GM23248 (cell line): ENCODE measurements around the gene RFTN1. TPM values are rescaled to one million over a fixed set of nuclear protein-coding genes. Genes with fewer than 3 reads are reported as not detected.

Experiments used
- DNase-seq: peaks from one replicate; pipeline ENCODE4 v3.0.0-alpha.2; 2015
- H2AFZ ChIP-seq: fragments of 200-600 bp; sonication (generic); 2 replicates; pipeline ENCODE4 v1.6.1; 2016; ENCODE audit warnings: antibody characterized with exemption
- H3F3A ChIP-seq: fragments of 200-600 bp; sonication (generic); 2 replicates; pipeline ENCODE4 v1.6.1; 2016; ENCODE audit warnings: mild to moderate bottlenecking, antibody characterized with exemption, mixed run types; ENCODE audit not compliant: insufficient read depth
- H3K27ac ChIP-seq: fragments of 200-600 bp; sonication (generic); 2 replicates; pipeline ENCODE4 v1.5.1; 2016; ENCODE audit warnings: mild to moderate bottlenecking
- H3K27me3 ChIP-seq: fragments of 200-600 bp; sonication (generic); replicated peaks from 2 replicates; pipeline ENCODE4 v1.6.1; 2016; ENCODE audit warnings: mild to moderate bottlenecking; ENCODE audit not compliant: insufficient read depth
- H3K36me3 ChIP-seq: fragments of 200-600 bp; sonication (generic); 2 replicates; pipeline ENCODE4 v1.6.1; 2016; ENCODE audit warnings: low read depth, mild to moderate bottlenecking
- H3K4me1 ChIP-seq: fragments of 200-600 bp; sonication (generic); 2 replicates; pipeline ENCODE4 v1.6.1; 2016; ENCODE audit warnings: mild to moderate bottlenecking; ENCODE audit not compliant: insufficient read depth
- H3K4me2 ChIP-seq: fragments of 200-600 bp; sonication (generic); one replicate; pipeline ENCODE4 v1.6.1; 2016; ENCODE audit warnings: mild to moderate bottlenecking; ENCODE audit not compliant: unreplicated experiment
- H3K4me3 ChIP-seq: fragments of 200-600 bp; sonication (generic); 2 replicates; pipeline ENCODE4 v1.5.1; 2016; ENCODE audit warnings: mild to moderate bottlenecking
- H3K79me2 ChIP-seq: fragments of 200-600 bp; sonication (generic); 2 replicates; pipeline ENCODE4 v1.6.1; 2016; ENCODE audit warnings: mild to moderate bottlenecking; ENCODE audit not compliant: insufficient read depth
- H3K9ac ChIP-seq: fragments of 200-600 bp; sonication (generic); 2 replicates; pipeline ENCODE4 v1.6.1; 2016; ENCODE audit warnings: mild to moderate bottlenecking
- H3K9me2 ChIP-seq: fragments of 200-600 bp; sonication (generic); 2 replicates; pipeline ENCODE4 v1.6.1; 2016; ENCODE audit warnings: mixed run types, mild to moderate bottlenecking, moderate library complexity; ENCODE audit not compliant: insufficient read depth
- H3K9me3 ChIP-seq: fragments of 200-600 bp; sonication (generic); one replicate; pipeline ENCODE4 v1.6.1; 2017; ENCODE audit warnings: low read depth
- H4K20me1 ChIP-seq: fragments of 200-600 bp; sonication (generic); 2 replicates; pipeline ENCODE4 v1.6.0; 2016; ENCODE audit not compliant: insufficient read depth
- EZH2 ChIP-seq: fragments of 200-600 bp; sonication (generic); IDR thresholded peaks from 2 replicates; pipeline ENCODE4 v1.6.1; 2018; ENCODE audit warnings: antibody characterized with exemption, mild to moderate bottlenecking; ENCODE audit not compliant: insufficient read depth, poor library complexity, severe bottlenecking
- EZH2phosphoT487 ChIP-seq: fragments of 200-600 bp; sonication (generic); IDR thresholded peaks from 2 replicates; pipeline ENCODE4 v1.6.1; 2018; ENCODE audit warnings: antibody characterized with exemption, moderate library complexity, mild to moderate bottlenecking, low read depth; ENCODE audit not compliant: insufficient read depth
- WGBS, 2 experiments: methylation state at CpG; one replicate each; pipeline ENCODE4 v1.1.6; 2015 to 2017; ENCODE audit warnings: low lambda C conversion rate in 2 of 2, low coverage in 1 of 2; ENCODE audit errors: missing lambda C conversion rate in 2 of 2; 5-methylcytosine and 5-hydroxymethylcytosine counted together
- in situ Hi-C: fragments of 300-500 bp; cut with MboI; formaldehyde crosslinking; loops from 2 replicates; pipeline ENCODE4 v1.15.0; 2020
- polyA plus RNA-seq: library from polyadenylated mRNA; unstranded; fragments of >200 nt; fragmentation: Nextera tagmentation; extraction: Ambion mirVana; gene quantifications from 2 replicates; pipeline ENCODE4 v1.2.1, GENCODE V29; 2016
- total RNA-seq: library from RNA; depleted of rRNA; stranded (reverse); fragments of >200 nt; shearing (Covaris generic); gene quantifications from 2 replicates; pipeline ENCODE4 v1.2.3, GENCODE V29; 2014

RFTN1 gene
- total and polyA plus RNA-seq, 2 experiments from 2014 or later: 43.1 to 77.7 TPM

- peak overlapping the region; percentile 43 for H3K4me2 ChIP-seq
- in situ Hi-C loops: no loop called here
Observed at GRCh38 chr3:16464511-16465148, 48.9 kb downstream of the RFTN1 start.

GRCh38 chr3:16463914-16464313 lies 49.6 kb downstream of the RFTN1 start:
- Histone ChIP-seq H3K4me2 (no peak overlapping the region), H3K9ac (no peak overlapping the region), H3K4me3 (no peak overlapping the region), H4K20me1 (no peaks in the 10 kb centered on the region), H3K27ac (no peak overlapping the region), H2AFZ (no peak overlapping the region), H3K36me3 (no peaks in the 10 kb centered on the region), H3K9me2 (no peaks in the 10 kb centered on the region), H3K27me3 (no peaks in the 10 kb centered on the region), H3F3A (peaks cover 14% of the 10 kb centered on the region; the same call in 1 of the 2 replicates), H3K4me1 (peaks cover 10% of the 10 kb centered on the region), H3K9me3 (no peaks in the 10 kb centered on the region), H3K79me2 (peaks cover 85% of the 10 kb centered on the region)
- no peak for DNase-seq
- in situ Hi-C loops: no loop called here
- WGBS, 2 experiments: 92 to 98% methylated on average over 5 of the region's 5 CpGs
- TF ChIP-seq EZH2phosphoT487 (no peak), EZH2 (no peak)

More at GRCh38 chr3:16464511-16465148, 48.9 kb downstream of the RFTN1 start:
- H3K9me3 ChIP-seq: no peaks in the 10 kb centered on the region
- peak overlapping the region; percentile 45 for H3K27ac ChIP-seq
- no peak overlapping the region for H3K9ac ChIP-seq
- H3F3A ChIP-seq: peaks cover 14% of the 10 kb centered on the region; the same call in 1 of the 2 replicates
- peak; percentile 59 for DNase-seq
- peaks cover 10% of the 10 kb centered on the region for H3K4me1 ChIP-seq
- no peak overlapping the region for H2AFZ ChIP-seq
- no peaks in the 10 kb centered on the region for H4K20me1 ChIP-seq
- H3K79me2 ChIP-seq: peaks cover 88% of the 10 kb centered on the region
- WGBS, 2 experiments: 44 to 45% methylated on average over 3 of the region's 3 CpGs
- no peaks in the 10 kb centered on the region for H3K27me3 ChIP-seq
- H3K9me2 ChIP-seq: no peaks in the 10 kb centered on the region
- H3K4me3 ChIP-seq: peak overlapping the region; percentile 21; the same call in 1 of the 2 replicates
- TF ChIP-seq EZH2phosphoT487 (no peak), EZH2 (no peak)
- no peaks in the 10 kb centered on the region for H3K36me3 ChIP-seq

- H3K79me2 ChIP-seq: peaks cover 85% of the 10 kb centered on the region
- 92 to 100% methylated on average over 1 of the region's 1 CpG for WGBS, 2 experiments
- H3K9ac ChIP-seq: no peak overlapping the region
- in situ Hi-C loops: no loop called here
- H3K9me3 ChIP-seq: no peaks in the 10 kb centered on the region
- H3K9me2 ChIP-seq: no peaks in the 10 kb centered on the region
- H3K4me1 ChIP-seq: peaks cover 10% of the 10 kb centered on the region
- H3K27me3 ChIP-seq: no peaks in the 10 kb centered on the region
- no peaks in the 10 kb centered on the region for H3K36me3 ChIP-seq
- no peak overlapping the region for H2AFZ ChIP-seq
- peaks cover 14% of the 10 kb centered on the region; the same call in 1 of the 2 replicates for H3F3A ChIP-seq
- TF ChIP-seq EZH2 (no peak), EZH2phosphoT487 (no peak)
- no peak for DNase-seq
- H4K20me1 ChIP-seq: no peaks in the 10 kb centered on the region
- H3K4me2 ChIP-seq: no peak overlapping the region
- H3K4me3 ChIP-seq: no peak overlapping the region
- H3K27ac ChIP-seq: no peak overlapping the region
Observed at GRCh38 chr3:16463119-16463518, 50.4 kb downstream of the RFTN1 start.

- in situ Hi-C loops: no loop called here
- no peaks in the 10 kb centered on the region for H3K27me3 ChIP-seq
- peaks cover 14% of the 10 kb centered on the region; the same call in 1 of the 2 replicates for H3F3A ChIP-seq
- H3K9me2 ChIP-seq: no peaks in the 10 kb centered on the region
- H3K4me1 ChIP-seq: peaks cover 10% of the 10 kb centered on the region
- DNase-seq: no peak
- no peak for TF ChIP-seq EZH2
- TF ChIP-seq EZH2phosphoT487: no peak
- no peak overlapping the region for H2AFZ ChIP-seq
- H4K20me1 ChIP-seq: no peaks in the 10 kb centered on the region
- H3K79me2 ChIP-seq: peaks cover 85% of the 10 kb centered on the region
- no peak overlapping the region for H3K9ac ChIP-seq
- H3K4me3 ChIP-seq: no peak overlapping the region
- H3K27ac ChIP-seq: no peak overlapping the region
- no peaks in the 10 kb centered on the region for H3K9me3 ChIP-seq
- WGBS, 2 experiments: 88 to 90% methylated on average over 5 of the region's 5 CpGs
- H3K36me3 ChIP-seq: no peaks in the 10 kb centered on the region
- no peak overlapping the region for H3K4me2 ChIP-seq
Observed at GRCh38 chr3:16462679-16463078, 50.8 kb downstream of the RFTN1 start.
